ENCODE measurements around the gene PPP1R37.
A peak's percentile ranks its signal among the peaks of the same experiment; 100 is the strongest.

PPP1R37 gene

GRCh38 chr19:45169602-45170001 lies 76.6 kb downstream of the PPP1R37 start:
- DNase-seq (ENCODE audit: low spot score), result no peak

GRCh38 chr19:45170146-45171106 lies 77.4 kb downstream of the PPP1R37 start:
- DNase-seq (ENCODE audit: low spot score), result no peak

- no peak for DNase-seq (ENCODE audit: low spot score)
Observed at GRCh38 chr19:45171211-45171623, 78.2 kb downstream of the PPP1R37 start.

GRCh38 chr19:45172173-45172572 lies 79.2 kb downstream of the PPP1R37 start:
- no peak for DNase-seq (ENCODE audit: low spot score)

- DNase-seq (ENCODE audit: low spot score), result no peak
Observed at GRCh38 chr19:45172611-45173208, 79.7 kb downstream of the PPP1R37 start.

- DNase-seq (ENCODE audit: low spot score), result no peak
Observed at GRCh38 chr19:45173816-45174215, 80.8 kb downstream of the PPP1R37 start.

GRCh38 chr19:45175515-45176345 lies 82.8 kb downstream of the PPP1R37 start:
- DNase-seq (ENCODE audit: low spot score), result no peak

- DNase-seq (ENCODE audit: low spot score), result peak; percentile 67
Observed at GRCh38 chr19:45177817-45178261, 84.9 kb downstream of the PPP1R37 start, which contains the start of gene TRAPPC6A. TSS of gene TRAPPC6A (minus strand) at chr19:45178237. CDS start at chr19:45178218, 19 bp downstream.

GRCh38 chr19:45178262-45179071 lies 85.5 kb downstream of the PPP1R37 start, which contains the start of gene BLOC1S3:
TSS of gene BLOC1S3 (plus strand) at chr19:45178784. CDS start at chr19:45179297, 513 bp downstream.
- DNase-seq (ENCODE audit: low spot score), result peak; percentile 98

GRCh38 chr19:45179072-45179891 lies 86.3 kb downstream of the PPP1R37 start:
- peak; percentile 53 for DNase-seq (ENCODE audit: low spot score)

- no peak for DNase-seq (ENCODE audit: low spot score)
Observed at GRCh38 chr19:45179892-45180370, 87.0 kb downstream of the PPP1R37 start.

- DNase-seq (ENCODE audit: low spot score), result no peak
Observed at GRCh38 chr19:45180936-45181335, 88.0 kb downstream of the PPP1R37 start.

- DNase-seq (ENCODE audit: low spot score), result no peak
Observed at GRCh38 chr19:45182758-45183157, 89.8 kb downstream of the PPP1R37 start.

GRCh38 chr19:45184115-45184514 lies 91.1 kb downstream of the PPP1R37 start:
- no peak for DNase-seq (ENCODE audit: low spot score)

GRCh38 chr19:45186509-45187334 lies 93.7 kb downstream of the PPP1R37 start:
- DNase-seq (ENCODE audit: low spot score), result no peak

GRCh38 chr19:45187421-45188100 lies 94.6 kb downstream of the PPP1R37 start:
- peak; percentile 27 for DNase-seq (ENCODE audit: low spot score)

- no peak for DNase-seq (ENCODE audit: low spot score)
Observed at GRCh38 chr19:45189971-45190370, 97.0 kb downstream of the PPP1R37 start.

- DNase-seq (ENCODE audit: low spot score), result no peak
Observed at GRCh38 chr19:45191375-45191774, 98.4 kb downstream of the PPP1R37 start.

GRCh38 chr19:45195764-45196163 lies 102.8 kb downstream of the PPP1R37 start:
- peak; percentile 73 for DNase-seq (ENCODE audit: low spot score)

All from AG20443 (cell line).